H1 (cell line): ENCODE measurements around the gene PRRT4. TPM values are rescaled to one million over a fixed set of nuclear protein-coding genes. Genes with fewer than 3 reads are reported as not detected.

ENCODE experiments used
- CTCF ChIA-PET: fragments of 300-600 bp; sonication (Branson Sonifier 250); formaldehyde crosslinking; loops from one replicate; lab custom pipeline; 2021; ENCODE audit not compliant: partially characterized antibody; lab: Charles Lee
- POLR2A ChIA-PET: fragments of 300-600 bp; sonication (Branson Sonifier 250); formaldehyde crosslinking; loops from one replicate; lab custom pipeline; 2021; ENCODE audit warnings: inconsistent platforms; ENCODE audit not compliant: partially characterized antibody; lab: Charles Lee
- DNase-seq, 2 experiments: peaks; one replicate each; pipeline versions ENCODE4 v3.0.0 to v3.0.0-alpha.2; 2010 to 2022; ENCODE audit warnings: low spot score in 2 of 2, low read depth in 1 of 2, mixed read lengths in 1 of 2
- FAIRE-seq: peaks from 2 replicates; lab custom pipeline; 2011; peaks lifted over from hg19 to GRCh38; lab: Jason Lieb, UNC
- H2AFZ ChIP-seq: 2 replicates; pipeline ENCODE4 v1.8.1; 2012; ENCODE audit warnings: low read length, inconsistent platforms
- H2AK5ac ChIP-seq: 2 replicates; pipeline ENCODE4 v1.6.1; 2013; ENCODE audit warnings: low read depth, low read length
- H2BK120ac ChIP-seq: replicated peaks from 2 replicates; pipeline ENCODE3; 2013; ENCODE audit warnings: low read depth, low read length, inconsistent platforms
- H2BK12ac ChIP-seq: 2 replicates; pipeline ENCODE4 v1.6.1; 2013; ENCODE audit warnings: low read depth, low read length
- H2BK15ac ChIP-seq: 2 replicates; pipeline ENCODE4 v1.6.1; 2013; ENCODE audit warnings: low read length
- H2BK20ac ChIP-seq: 2 replicates; pipeline ENCODE4 v1.6.1; 2013; ENCODE audit warnings: low read length
- H2BK5ac ChIP-seq: 2 replicates; pipeline ENCODE4 v1.6.1; 2013; ENCODE audit warnings: low read depth, low read length
- H3K14ac ChIP-seq: 2 replicates; pipeline ENCODE4 v1.6.1; 2013; ENCODE audit warnings: inconsistent platforms; ENCODE audit not compliant: insufficient read length
- H3K18ac ChIP-seq: 2 replicates; pipeline ENCODE4 v1.6.1; 2013; ENCODE audit warnings: low read length; ENCODE audit errors: extremely low read depth
- H3K23ac ChIP-seq: 2 replicates; pipeline ENCODE4 v1.6.1; 2013; ENCODE audit warnings: inconsistent platforms; ENCODE audit not compliant: insufficient read length
- H3K23me2 ChIP-seq: 2 replicates; pipeline ENCODE4 v1.6.1; 2013; ENCODE audit warnings: low read depth, low read length
- H3K27ac ChIP-seq: 2 replicates; pipeline ENCODE4 v1.6.1; 2011; ENCODE audit warnings: low read depth, low read length, inconsistent platforms
- H3K27me3 ChIP-seq, 4 experiments: replicated peaks in 1 of 4; 1 replicate in 1 of 4; 2 replicates in 3 of 4; pipeline versions ENCODE4 v1.6.1 to v1.8.1; 2011 to 2013; ENCODE audit warnings: low read length in 3 of 4, mild to moderate bottlenecking in 3 of 4, inconsistent platforms in 2 of 4, mixed read lengths in 2 of 4, moderate library complexity in 1 of 4; ENCODE audit not compliant: control insufficient read depth in 3 of 4, insufficient read depth in 3 of 4; ENCODE audit errors: extremely low read depth in 1 of 4
- H3K36me3 ChIP-seq, 4 experiments: 2 replicates each; pipeline versions ENCODE4 v1.6.1 to v1.8.1; 2011 to 2013; ENCODE audit warnings: mild to moderate bottlenecking in 4 of 4, low read length in 3 of 4, moderate library complexity in 2 of 4, control low read depth in 1 of 4, inconsistent platforms in 1 of 4; ENCODE audit not compliant: insufficient read depth in 4 of 4, control insufficient read depth in 2 of 4
- H3K4ac ChIP-seq: replicated peaks from 2 replicates; pipeline ENCODE3; 2013; ENCODE audit warnings: low read length, low read depth, mixed read lengths, inconsistent platforms; ENCODE audit not compliant: insufficient read length
- H3K4me1 ChIP-seq, 4 experiments: replicated peaks in 1 of 4; 1 replicate in 1 of 4; 2 replicates in 3 of 4; pipeline versions ENCODE4 v1.6.1 to v1.8.1; 2011 to 2013; ENCODE audit warnings: low read length in 3 of 4, inconsistent platforms in 2 of 4, mixed read lengths in 1 of 4; ENCODE audit not compliant: insufficient read depth in 4 of 4, control insufficient read depth in 3 of 4
- H3K4me2 ChIP-seq, 2 experiments: 2 replicates each; pipeline versions ENCODE4 v1.6.1 to v1.8.1; 2011 to 2013; ENCODE audit warnings: low read depth in 2 of 2, low read length in 2 of 2, control low read depth in 1 of 2, inconsistent platforms in 1 of 2, mild to moderate bottlenecking in 1 of 2; ENCODE audit not compliant: insufficient read depth in 1 of 2
- H3K4me3 ChIP-seq, 4 experiments: fragments of 200-600, 300-600 bp in 1 of 4; sonication (generic), shearing (Covaris generic), sonication (Bioruptor Twin) in 1 of 4; 2 replicates each; pipeline versions ENCODE4 v1.5.1 to v1.8.1; 2011 to 2016; ENCODE audit warnings: low read length in 4 of 4, low read depth in 3 of 4, control low read depth in 2 of 4, inconsistent platforms in 2 of 4, mild to moderate bottlenecking in 2 of 4, mixed read lengths in 1 of 4, moderate library complexity in 1 of 4; ENCODE audit not compliant: insufficient read depth in 2 of 4; ENCODE audit errors: extremely low read depth in 1 of 4
- H3K56ac ChIP-seq: replicated peaks from 2 replicates; pipeline ENCODE3; 2013; ENCODE audit warnings: low read depth, mild to moderate bottlenecking, mixed read lengths, low read length, inconsistent platforms; ENCODE audit not compliant: insufficient read length
- H3K79me1 ChIP-seq: 2 replicates; pipeline ENCODE4 v1.6.1; 2013; ENCODE audit warnings: low read depth, low read length, control low read depth
- H3K79me2 ChIP-seq, 2 experiments: 2 replicates each; pipeline versions ENCODE4 v1.6.1 to v1.8.1; 2012 to 2013; ENCODE audit warnings: low read length in 2 of 2, mild to moderate bottlenecking in 2 of 2, inconsistent platforms in 1 of 2; ENCODE audit not compliant: insufficient read depth in 2 of 2, control insufficient read depth in 1 of 2
- H3K9ac ChIP-seq, 4 experiments: replicated peaks in 1 of 4; 1 replicate in 1 of 4; 2 replicates in 3 of 4; pipeline versions ENCODE4 v1.6.1 to v1.8.1; 2011 to 2013; ENCODE audit warnings: low read depth in 3 of 4, low read length in 3 of 4, control low read depth in 2 of 4, mild to moderate bottlenecking in 2 of 4, moderate library complexity in 2 of 4, inconsistent platforms in 1 of 4; ENCODE audit errors: extremely low read depth in 1 of 4
- H3K9me3 ChIP-seq, 2 experiments: 2 replicates each; pipeline versions ENCODE4 v1.6.1 to v1.8.1; 2012 to 2013; ENCODE audit warnings: mild to moderate bottlenecking in 2 of 2, moderate library complexity in 2 of 2, control low read depth in 1 of 2, inconsistent platforms in 1 of 2, low read depth in 1 of 2, low read length in 1 of 2, mixed read lengths in 1 of 2; ENCODE audit not compliant: insufficient read depth in 2 of 2
- H4K20me1 ChIP-seq, 2 experiments: replicated peaks in 1 of 2; 2 replicates each; pipeline versions ENCODE3 to v1.8.1; 2011 to 2013; ENCODE audit warnings: inconsistent platforms in 2 of 2, low read length in 2 of 2, mild to moderate bottlenecking in 1 of 2; ENCODE audit not compliant: insufficient read depth in 2 of 2, control insufficient read depth in 1 of 2
- H4K5ac ChIP-seq: 2 replicates; pipeline ENCODE4 v1.6.1; 2013; ENCODE audit warnings: low read length, low read depth, mixed read lengths, inconsistent platforms; ENCODE audit not compliant: insufficient read length
- H4K8ac ChIP-seq: 2 replicates; pipeline ENCODE4 v1.8.0; 2013; ENCODE audit warnings: mild to moderate bottlenecking, moderate library complexity, low read length, inconsistent platforms; ENCODE audit not compliant: insufficient read depth; ENCODE audit errors: extremely low read depth
- H4K91ac ChIP-seq: replicated peaks from 2 replicates; pipeline ENCODE3; 2013; ENCODE audit warnings: low read length, mixed read lengths, inconsistent platforms; ENCODE audit not compliant: insufficient read length
- CEBPB ChIP-seq: IDR thresholded peaks from 2 replicates; pipeline ENCODE4 v1.6.1; 2012; ENCODE audit warnings: low read depth, low read length
- CTCF ChIP-seq, 3 experiments: IDR thresholded peaks; 1 replicate in 2 of 3; 2 replicates in 1 of 3; pipeline versions ENCODE4 v1.5.1 to v1.6.1; 2011; ENCODE audit warnings: low read length in 3 of 3, mild to moderate bottlenecking in 3 of 3, inconsistent platforms in 2 of 3, low read depth in 1 of 3, moderate library complexity in 1 of 3; ENCODE audit not compliant: insufficient read depth in 1 of 3; ENCODE audit errors: control extremely low read depth in 1 of 3
- EGR1 ChIP-seq: IDR thresholded peaks from 2 replicates; pipeline ENCODE4 v1.6.1; 2011; ENCODE audit warnings: low read depth, low read length, borderline replicate concordance
- EZH2 ChIP-seq: fragments of 200-600 bp; sonication (generic); IDR thresholded peaks from 2 replicates; pipeline ENCODE4 v1.7.1; 2012; ENCODE audit warnings: low read depth, mild to moderate bottlenecking, moderate library complexity, low read length, inconsistent platforms; ENCODE audit not compliant: severe bottlenecking
- MAX ChIP-seq: IDR thresholded peaks from 2 replicates; pipeline ENCODE4 v1.6.1; 2012; ENCODE audit warnings: inconsistent platforms
- RAD21 ChIP-seq, 2 experiments: IDR thresholded peaks in 1 of 2; conservative IDR thresholded peaks in 1 of 2; 2 replicates each; pipeline ENCODE4 v1.6.1; 2011; ENCODE audit warnings: low read depth in 2 of 2, low read length in 2 of 2, improper control_type of control experiment in 1 of 2, inconsistent platforms in 1 of 2, mild to moderate bottlenecking in 1 of 2, moderate library complexity in 1 of 2
- SUZ12 ChIP-seq: fragments of 200-600 bp; sonication (generic); IDR thresholded peaks from 2 replicates; pipeline ENCODE4 v1.6.1; 2012; ENCODE audit warnings: mild to moderate bottlenecking, inconsistent platforms, low read length, moderate library complexity, mixed read lengths
- TCF12 ChIP-seq: IDR thresholded peaks from 2 replicates; pipeline ENCODE4 v1.6.1; 2011; ENCODE audit warnings: low read depth, mild to moderate bottlenecking, low read length
- WGBS, 2 experiments: shearing (Covaris generic) in 1 of 2; methylation state at CpG; one replicate each; pipeline versions ENCODE4 v1.1.6 to v1.1.7; 2013 to 2015; ENCODE audit warnings: low lambda C conversion rate in 2 of 2, mixed read lengths in 2 of 2, inconsistent platforms in 1 of 2, low coverage in 1 of 2, missing lambda C conversion rate in 1 of 2; ENCODE audit not compliant: insufficient replicate concordance in 2 of 2, insufficient coverage in 1 of 2, insufficient read length in 1 of 2; ENCODE audit errors: extremely low coverage in 1 of 2, missing lambda C conversion rate in 1 of 2; 5-methylcytosine and 5-hydroxymethylcytosine counted together
- polyA plus RNA-seq, 7 experiments: library from polyadenylated mRNA; depleted of rRNA in 3 of 7; stranded (reverse) in 5 of 7; unstranded in 2 of 7; fragments of >200 nt in 5 of 7; fragments of 200-250 nt in 2 of 7; gene quantifications; 1 replicate in 5 of 7; 2 replicates in 1 of 7; 4 replicates in 1 of 7; pipeline versions ENCODE4 v1.2.1 to v1.2.3, GENCODE V29; 2011 to 2013; ENCODE audit warnings: missing spikeins in 2 of 7, mixed read lengths in 2 of 7
- total RNA-seq: library from RNA; stranded (reverse); fragmentation: NEBNext Ultra II Directional; extraction: Animal tissue kit (Norgen Biotek cat#: 25700); gene quantifications from 2 replicates; pipeline ENCODE4 v1.2.1, GENCODE V29; 2021

Gene PRRT4
- total and polyA plus RNA-seq, 2 of the 8 experiments (the other 6 are each of a cell fraction or from before 2014, with no cell fraction given) = 0.34 to 1.0 TPM

- Histone ChIP-seq H3K23me2 (peaks cover 8% of the 10 kb centered on the region; the same call in 1 of the 2 replicates), H4K91ac (peak overlapping the region; percentile 62), H3K79me2 (no peaks in the 10 kb centered on the region), H3K23ac (no peak overlapping the region), H3K9ac (peak overlapping the region in 3 of 4 experiments; percentile 58 to 86 (median 62); a peak in 6 of 7 replicates), H3K27me3 (peaks cover 30 to 53% (median 45%) of the 10 kb centered on the region in 4 experiments), H3K18ac (peak overlapping the region; percentile 81), H2BK12ac (peak overlapping the region; percentile 71; the same call in 1 of the 2 replicates), H3K79me1 (no peaks in the 10 kb centered on the region), H3K36me3 (no peaks in the 10 kb centered on the region; a peak in 3 of 8 replicates), H4K20me1 (peaks cover 6 to 20% of the 10 kb centered on the region in 2 experiments), H2AK5ac (no peak overlapping the region), H3K14ac (no peak overlapping the region), H4K5ac (no peak overlapping the region), H3K27ac (no peak overlapping the region; the same call in 1 of the 2 replicates), H2BK20ac (no peak overlapping the region), H2BK15ac (peak overlapping the region; percentile 72; the same call in 1 of the 2 replicates), H3K4me2 (peak overlapping the region; percentile 66 to 90), H3K9me3 (no peaks in the 10 kb centered on the region), H3K4me1 (peaks cover 0 to 37% (median 25%) of the 10 kb centered on the region in 4 experiments; a peak in 6 of 7 replicates), H3K4me3 (peak overlapping the region; percentile 47 to 72 (median 64)), H3K4ac (no peak overlapping the region), H2BK5ac (no peak overlapping the region), H4K8ac (peak overlapping the region; percentile 86), H2BK120ac (no peak overlapping the region), H2AFZ (no peak overlapping the region), H3K56ac (no peak overlapping the region)
- CTCF ChIA-PET = interaction anchor here (0.6 to 24.8 kb wide), 12 partner anchors 7 to 915 kb away, joined by 3 to 348 read pairs (median 6); partner anchors contain the start of gene IMPDH1
- DNase-seq (no peak), FAIRE-seq (no peak)
- POLR2A ChIA-PET = interaction anchor here (0.8 to 2.0 kb wide), 3 partner anchors 9 to 43 kb away, joined by 3 to 8 read pairs (median 4); no protein-coding TSS in a partner anchor
- 35% methylated on average over 13 of the region's 13 CpGs; no CpG with 5 or more reads in 1 of the 2 experiments for WGBS, 2 experiments
- TF ChIP-seq MAX (no peak), RAD21 (IDR thresholded peaks at IDR 0.05 in 1 of 2, conservative IDR thresholded peaks at IDR 0.05 in 1 of 2; ENCODE audit: low read depth in 2 of 2, low read length in 2 of 2) (no peak), TCF12 (no peak), EZH2 (peak; percentile 51), EGR1 (no peak), SUZ12 (peak; percentile 58; the same call in 1 of the 2 replicates), CEBPB (no peak), CTCF (IDR thresholded peaks at IDR 0.05; ENCODE audit: control extremely low read depth in 1 of 3, insufficient read depth in 1 of 3, low read depth in 1 of 3, low read length in 3 of 3) (peak in 1 of 3 experiments; percentile 30; a peak in 1 of 4 replicates)
These were observed 43.5 kb upstream of the PRRT4 start for GRCh38 chr7:128404886-128405470.
